Neural cell (in vitro differentiated cells): Measurements from ENCODE around the gene SETBP1.

Experiments used
- CTCF ChIP-seq: fragments of 450-650 bp; IDR thresholded peaks from 2 replicates; pipeline ENCODE4 v1.5.1; 2014; ENCODE audit warnings: antibody characterized with exemption, mild to moderate bottlenecking, moderate library complexity; ENCODE audit not compliant: poor library complexity, severe bottlenecking
- EP300 ChIP-seq: fragments of 450-650 bp; conservative IDR thresholded peaks from 2 replicates; pipeline ENCODE4 v1.6.1; 2014; ENCODE audit warnings: antibody characterized with exemption, mild to moderate bottlenecking, moderate library complexity; ENCODE audit not compliant: poor library complexity, severe bottlenecking
- REST ChIP-seq: IDR thresholded peaks from 2 replicates; pipeline ENCODE4 v1.6.1; 2012; ENCODE audit warnings: borderline replicate concordance

DNA sequence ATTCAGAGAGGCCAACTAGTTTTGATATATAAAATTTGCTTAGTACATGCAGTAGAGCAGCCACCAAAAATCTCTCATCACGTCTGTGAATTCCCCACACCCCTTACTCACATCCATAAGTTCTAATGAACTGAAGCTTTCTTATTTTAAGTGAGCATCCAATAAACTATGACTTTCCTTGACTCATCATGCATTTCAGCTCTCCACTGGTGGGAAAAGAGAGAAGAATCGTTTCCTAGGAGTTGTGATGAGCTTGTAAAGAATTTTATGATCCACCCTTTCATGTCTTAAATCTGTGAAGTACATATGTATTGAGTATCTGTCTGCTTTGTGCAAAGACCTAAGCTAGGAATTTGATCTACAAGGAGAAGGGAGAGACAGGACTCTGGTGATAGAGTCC, 428.6 kb downstream of the SETBP1 start:
- TF ChIP-seq REST = no peak
- no peak for TF ChIP-seq CTCF
- TF ChIP-seq EP300 = no peak
